AML-193 (cell line): ENCODE data around the gene PLTP.

Source experiments
- DNase-seq, 2 experiments: peaks; one replicate each; lab custom pipeline; 2025; lab: John Stamatoyannopoulos, UW

Gene PLTP

DNA sequence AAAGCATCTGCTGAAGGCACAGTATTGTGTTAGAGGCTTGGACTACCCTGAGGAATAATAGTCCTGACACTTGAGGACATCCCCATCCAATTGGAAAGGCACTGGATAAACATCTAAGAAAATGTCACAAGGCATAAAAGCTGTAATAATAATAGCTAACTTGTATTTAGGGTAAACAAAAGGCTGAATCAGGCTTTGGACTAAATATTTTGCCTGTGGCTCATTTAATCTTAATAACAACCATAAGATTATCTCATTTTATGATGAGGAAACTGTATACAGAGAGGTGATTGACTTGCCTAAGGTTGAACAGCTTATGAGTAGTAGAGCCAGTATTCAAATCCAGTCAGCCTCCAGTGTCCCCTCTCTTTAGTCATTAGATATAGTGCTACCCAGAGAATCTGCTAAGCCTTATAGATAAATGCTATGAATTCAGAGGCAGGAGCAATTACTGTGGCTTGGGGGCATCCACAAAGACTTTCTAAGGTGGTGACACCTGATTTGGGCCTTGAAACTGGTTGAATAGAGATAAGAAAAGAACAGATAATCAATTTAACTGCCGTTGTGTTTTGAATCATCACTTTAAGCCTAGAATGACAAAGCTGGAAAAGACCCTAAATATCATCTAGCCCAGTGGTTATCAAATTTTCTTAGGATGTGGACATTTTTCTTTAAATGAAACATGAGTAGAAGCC lies 38.4 kb downstream of the PLTP start:
- DNase-seq: no peak

GRCh38 chr20:45872626-45873025 lies 39.3 kb downstream of the PLTP start:
- no peak for DNase-seq

GRCh38 chr20:45867819-45868176 lies 44.2 kb downstream of the PLTP start:
- no peak for DNase-seq

DNA sequence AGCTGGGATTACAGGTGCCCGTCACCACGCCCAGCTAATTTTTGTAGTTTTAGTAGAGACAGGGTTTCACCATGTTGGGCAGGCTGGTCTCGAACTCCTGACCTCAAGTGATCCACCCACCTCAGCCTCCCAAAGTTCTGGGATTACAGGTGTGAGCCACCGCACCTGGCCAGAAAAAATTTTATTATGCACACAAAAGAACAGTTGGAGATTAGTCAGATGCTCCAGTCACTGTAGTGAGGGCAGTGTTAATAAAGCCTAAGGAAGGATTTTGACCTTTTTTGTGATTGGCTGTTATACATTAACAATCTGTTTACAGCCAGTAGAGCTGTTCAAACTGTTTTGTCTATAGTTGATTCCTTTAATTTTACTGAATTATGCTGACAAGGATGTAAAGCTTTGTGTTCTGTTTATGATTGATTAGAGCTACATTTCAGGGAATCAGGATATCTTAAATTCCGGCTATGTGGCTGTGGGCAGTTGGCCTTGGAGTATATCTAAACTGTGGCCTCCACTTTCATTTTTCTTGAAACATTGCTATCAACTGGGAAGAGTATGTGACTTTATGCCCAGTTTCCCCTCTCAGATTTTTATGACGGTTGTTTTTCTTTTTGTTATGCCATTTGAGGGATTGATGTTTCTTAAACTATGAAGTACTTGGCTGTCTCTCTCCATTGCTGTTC lies 44.7 kb downstream of the PLTP start:
- DNase-seq: no peak

- no peak for DNase-seq
Measured at GRCh38 chr20:45866454-45866853, 45.5 kb downstream of the PLTP start.

- DNase-seq: no peak
Measured at GRCh38 chr20:45863543-45864470, 48.1 kb downstream of the PLTP start.

DNA sequence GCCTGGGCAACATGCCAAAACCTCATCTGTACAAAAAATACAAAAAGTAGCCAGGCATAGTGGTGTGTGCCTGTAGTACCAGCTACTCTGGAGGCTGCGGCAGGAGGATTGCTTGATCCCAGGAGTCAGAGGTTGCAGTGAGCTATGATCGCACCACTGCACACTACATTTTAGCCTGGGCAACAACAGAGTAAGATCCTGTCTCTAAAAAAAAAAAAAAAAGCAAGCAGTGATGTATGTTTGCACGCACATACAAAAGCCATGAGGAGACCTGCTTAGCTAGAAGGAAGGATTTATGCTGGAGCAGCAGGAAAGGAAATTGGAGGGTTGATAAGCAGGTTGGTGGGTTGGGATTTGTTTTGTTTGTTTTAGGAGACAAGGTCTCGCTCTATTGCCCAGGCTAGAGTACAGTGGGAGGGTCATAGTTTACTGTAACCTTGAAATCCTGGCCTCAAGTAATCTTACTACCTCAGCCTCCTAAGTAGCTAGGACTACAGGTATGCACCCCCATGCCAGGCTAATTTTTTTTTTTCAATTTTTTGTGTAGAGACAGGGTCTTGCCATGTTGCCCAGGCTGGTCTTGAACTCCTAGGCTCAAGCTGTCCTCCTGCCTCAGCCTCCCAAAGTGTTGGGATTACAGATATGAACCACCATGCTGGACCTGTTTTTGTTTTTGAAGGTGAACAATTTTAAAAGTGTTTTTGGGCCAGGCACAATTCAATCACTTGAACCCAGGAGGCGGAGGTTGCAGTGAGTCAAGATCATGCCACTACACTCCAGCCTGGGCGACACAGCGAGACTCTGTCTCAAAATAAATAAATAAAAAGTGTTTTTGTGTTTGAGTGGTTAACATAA lies 50.5 kb downstream of the PLTP start:
- DNase-seq: no peak

DNA sequence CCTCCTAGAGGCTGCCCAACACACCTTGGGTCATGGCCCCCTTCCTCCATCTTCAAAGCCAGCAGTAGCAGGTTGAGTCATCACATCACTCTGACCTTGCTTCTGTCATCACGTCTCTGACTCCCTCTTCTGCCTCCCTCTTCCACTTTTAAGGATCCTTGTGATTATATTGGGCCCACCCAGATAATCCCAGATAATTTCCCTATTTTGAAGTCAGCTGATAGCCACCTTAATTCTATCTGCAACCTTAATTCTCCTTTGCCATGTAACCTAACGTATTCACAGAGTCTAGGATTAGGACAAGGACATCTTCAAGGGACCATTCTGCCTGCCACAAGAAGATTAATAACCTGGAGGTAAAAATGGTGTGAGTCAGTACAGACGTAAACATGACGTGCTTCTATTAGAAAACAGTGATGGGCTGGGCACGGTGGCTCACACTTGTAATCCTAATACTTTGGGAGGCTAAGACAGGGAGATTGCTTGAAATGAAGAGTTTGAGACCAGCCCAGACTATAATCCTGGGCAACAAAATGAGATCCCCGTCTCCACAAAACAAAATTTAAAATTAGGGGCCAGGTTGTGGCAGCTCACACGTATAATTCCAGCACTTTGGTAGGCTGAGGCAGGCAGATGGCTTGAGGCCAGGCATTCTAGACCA lies 51.3 kb downstream of the PLTP start:
- DNase-seq: no peak

GRCh38 chr20:45859916-45860315 lies 52.0 kb downstream of the PLTP start:
- no peak for DNase-seq

DNA sequence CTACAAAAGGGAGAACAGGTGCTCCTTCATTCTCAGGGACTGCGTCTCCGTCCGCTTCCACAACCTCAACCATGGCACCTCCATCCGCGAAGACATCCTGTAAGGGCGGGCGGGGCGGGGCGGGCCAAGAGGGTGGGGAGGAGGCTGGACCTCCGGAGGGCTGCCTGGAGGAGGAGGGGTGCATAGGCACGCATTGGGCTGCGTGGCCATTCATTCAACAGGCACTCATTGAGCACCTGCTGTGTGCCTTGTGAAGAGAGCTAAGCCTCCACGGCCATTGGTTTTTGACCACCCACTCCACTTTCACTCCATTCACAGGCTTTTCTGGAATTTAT lies 54.1 kb downstream of the PLTP start:
- peak; percentile 40 to 45 for DNase-seq

GRCh38 chr20:45857114-45857881 lies 54.7 kb downstream of the PLTP start, which contains the start of the genes ACOT8 and ZSWIM3:
ACOT8 (minus strand) TSS chr20:45857392; CDS start chr20:45857315, 77 bp downstream.
ZSWIM3 (plus strand) TSS chr20:45857614; CDS start chr20:45857826, 212 bp downstream.
- DNase-seq: peak; percentile 98 to 99

DNA sequence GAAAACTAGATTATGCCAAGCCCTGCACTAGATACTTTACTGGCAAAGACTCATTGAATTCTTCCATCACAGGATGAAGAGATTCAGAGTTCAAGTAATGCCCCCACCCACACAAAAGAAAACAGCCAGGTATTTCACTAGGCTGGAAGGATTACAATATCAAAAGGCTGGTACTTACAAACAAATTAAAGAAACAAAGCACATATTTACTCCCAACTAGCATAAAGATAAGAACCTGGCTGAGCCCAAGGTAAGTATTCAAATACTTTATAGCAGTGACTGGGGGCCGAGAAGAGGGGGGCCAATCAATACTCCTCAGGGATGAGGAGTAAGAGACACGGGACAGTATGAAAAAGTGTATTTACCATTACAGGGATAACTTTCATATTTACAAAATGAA lies 58.5 kb downstream of the PLTP start:
- DNase-seq: no peak

- no peak for DNase-seq
Measured at GRCh38 chr20:45852326-45852725, 59.6 kb downstream of the PLTP start.

DNA sequence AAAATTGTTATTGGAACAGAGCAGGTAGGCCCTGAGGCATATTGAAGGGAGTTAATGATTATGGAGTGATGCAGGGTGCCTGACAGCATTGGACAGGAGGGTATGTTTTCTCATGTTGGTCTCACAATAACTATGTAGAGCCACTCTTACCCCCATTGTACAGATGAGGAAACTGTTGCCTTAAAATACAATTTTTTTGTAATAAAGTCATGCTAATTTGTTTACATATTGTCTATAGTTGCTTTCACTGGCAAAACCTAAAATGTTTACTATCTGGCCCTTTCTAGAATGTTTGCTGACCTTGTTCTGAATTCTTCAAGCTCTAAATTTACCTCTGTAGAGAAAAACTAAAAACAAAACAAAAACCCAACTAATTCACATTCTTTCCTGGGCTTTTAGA lies 60.5 kb downstream of the PLTP start:
- DNase-seq: no peak

- no peak for DNase-seq
Measured at GRCh38 chr20:45850926-45851325, 61.0 kb downstream of the PLTP start.

- no peak for DNase-seq
Measured at GRCh38 chr20:45850238-45850637, 61.7 kb downstream of the PLTP start.

GRCh38 chr20:45848969-45849582 lies 62.9 kb downstream of the PLTP start:
- no peak for DNase-seq
